Tibial nerve (tissue), 4 donors: ENCODE results near the gene PRICKLE2.
A peak's percentile ranks its signal among the peaks of the same experiment; 100 is the strongest.

Source experiments
- CTCF ChIP-seq, 5 experiments: fragments of 200-600 bp in 3 of 5; fragments of 450-650 bp in 2 of 5; sonication (generic) in 3 of 5; IDR thresholded peaks; one replicate each; pipeline ENCODE4 v1.5.1; 2016 to 2019; ENCODE audit warnings: antibody characterized with exemption in 5 of 5, mild to moderate bottlenecking in 3 of 5, moderate library complexity in 2 of 5
- EP300 ChIP-seq, 2 donors: sonication (generic); formaldehyde crosslinking; IDR thresholded peaks; one replicate each; pipeline ENCODE4 v1.6.1; 2017; ENCODE audit warnings: antibody characterized with exemption in 2 of 2, mild to moderate bottlenecking in 1 of 2
- POLR2A ChIP-seq, 2 donors: fragments of 450-650 bp; IDR thresholded peaks; one replicate each; pipeline ENCODE4 v1.6.1; 2017; ENCODE audit warnings: antibody characterized with exemption in 2 of 2, mild to moderate bottlenecking in 2 of 2, moderate library complexity in 2 of 2

- TF ChIP-seq CTCF (IDR thresholded peaks at IDR 0.05): no peak
- TF ChIP-seq EP300 (IDR thresholded peaks at IDR 0.05): peak in 1 of 2 donors; percentile 40
- TF ChIP-seq POLR2A (IDR thresholded peaks at IDR 0.05): no peak
These were observed 83.8 kb downstream of the PRICKLE2 start for GRCh38 chr3:64141476-64141875.
